Neural progenitor cell (in vitro differentiated cells): ENCODE results near the gene MSI2. TPM values are rescaled to one million over a fixed set of nuclear protein-coding genes. Genes with fewer than 3 reads are reported as not detected.

Experiments
- DNase-seq: peaks from one replicate; pipeline ENCODE4 v3.0.0-alpha.2; 2016; ENCODE audit warnings: low spot score
- H2AFZ ChIP-seq: fragments of 200-600 bp; sonication (generic); replicated peaks from 2 replicates; pipeline ENCODE4 v1.6.1; 2016; ENCODE audit warnings: antibody characterized with exemption
- H3F3A ChIP-seq: fragments of 200-600 bp; sonication (generic); 2 replicates; pipeline ENCODE4 v1.6.1; 2016; ENCODE audit warnings: antibody characterized with exemption, low read depth
- H3K27ac ChIP-seq: fragments of 200-600 bp; sonication (generic); 2 replicates; pipeline ENCODE4 v1.5.1; 2016; ENCODE audit warnings: mild to moderate bottlenecking
- H3K27me3 ChIP-seq: fragments of 200-600 bp; sonication (generic); 2 replicates; pipeline ENCODE4 v1.6.1; 2016; ENCODE audit warnings: mild to moderate bottlenecking, moderate library complexity
- H3K36me3 ChIP-seq: fragments of 200-600 bp; sonication (generic); 2 replicates; pipeline ENCODE4 v1.5.1; 2016
- H3K4me1 ChIP-seq: fragments of 200-600 bp; sonication (generic); 2 replicates; pipeline ENCODE4 v1.6.1; 2016; ENCODE audit warnings: mixed run types
- H3K4me2 ChIP-seq: fragments of 200-600 bp; sonication (generic); 2 replicates; pipeline ENCODE4 v1.6.1; 2016
- H3K4me3 ChIP-seq: fragments of 200-600 bp; sonication (generic); 2 replicates; pipeline ENCODE4 v1.5.1; 2016
- H3K79me2 ChIP-seq: fragments of 200-600 bp; sonication (generic); 2 replicates; pipeline ENCODE4 v1.6.1; 2016; ENCODE audit warnings: low read depth
- H3K9ac ChIP-seq: fragments of 200-600 bp; sonication (generic); 2 replicates; pipeline ENCODE4 v1.6.1; 2016
- H3K9me3 ChIP-seq: fragments of 200-600 bp; sonication (generic); 2 replicates; pipeline ENCODE4 v1.5.1; 2016; ENCODE audit warnings: low read depth
- H4K20me1 ChIP-seq: fragments of 200-600 bp; sonication (generic); 2 replicates; pipeline ENCODE4 v1.6.1; 2016; ENCODE audit warnings: low read depth
- H3K27ac Mint-ChIP-seq: 3 replicates; pipeline ENCODE4 v1.8.0; 2021; ENCODE audit warnings: mixed read lengths
- H3K27me3 Mint-ChIP-seq: 2 replicates; pipeline ENCODE4 v1.8.0; 2022; ENCODE audit warnings: low read depth, mild to moderate bottlenecking, inconsistent platforms, moderate library complexity, mixed read lengths; ENCODE audit not compliant: insufficient read depth
- H3K36me3 Mint-ChIP-seq: 3 replicates; pipeline ENCODE4 v1.8.0; 2021; ENCODE audit warnings: mixed read lengths
- H3K4me1 Mint-ChIP-seq: 3 replicates; pipeline ENCODE4 v1.8.0; 2021; ENCODE audit warnings: mixed read lengths
- H3K4me3 Mint-ChIP-seq: 3 replicates; pipeline ENCODE4 v1.8.0; 2021; ENCODE audit warnings: mild to moderate bottlenecking, moderate library complexity, mixed read lengths
- H3K9me3 Mint-ChIP-seq: 3 replicates; pipeline ENCODE4 v1.8.0; 2020; ENCODE audit warnings: mixed read lengths
- CTCF ChIP-seq: fragments of 200-600 bp; sonication (generic); IDR thresholded peaks from 2 replicates; pipeline ENCODE4 v1.5.1; 2017; ENCODE audit warnings: antibody characterized with exemption, mild to moderate bottlenecking
- EZH2 ChIP-seq: fragments of 200-600 bp; sonication (generic); IDR thresholded peaks from 2 replicates; pipeline ENCODE4 v1.6.1; 2017; ENCODE audit warnings: antibody characterized with exemption, mild to moderate bottlenecking, moderate library complexity
- EZH2phosphoT487 ChIP-seq: fragments of 200-600 bp; sonication (generic); IDR thresholded peaks from 2 replicates; pipeline ENCODE4 v1.6.1; 2017; ENCODE audit warnings: antibody characterized with exemption
- total RNA-seq: library from RNA; depleted of rRNA; stranded (reverse); fragments of >200 nt; gene quantifications from 2 replicates; pipeline ENCODE4 v1.2.3, GENCODE V29; 2015; ENCODE audit warnings: low replicate concordance

The MSI2 gene
- total RNA-seq, 1 donor from 2014 or later = 96.9 TPM

GRCh38 chr17:57269052-57269451 is 12.7 kb downstream of the MSI2 start:
- Mint-ChIP-seq H3K9me3 (no peaks in the 10 kb centered on the region), H3K4me1 (peaks cover 64% of the 10 kb centered on the region), H3K27ac (peak overlapping the region; percentile 41), H3K4me3 (peak overlapping the region; percentile 28), H3K36me3 (peaks cover 55% of the 10 kb centered on the region), H3K27me3 (peaks cover 4% of the 10 kb centered on the region)
- Histone ChIP-seq H3K4me1 (peaks cover 43% of the 10 kb centered on the region), H3K9me3 (no peaks in the 10 kb centered on the region), H2AFZ (no peak overlapping the region), H3F3A (peaks cover 32% of the 10 kb centered on the region), H4K20me1 (peaks cover 99% of the 10 kb centered on the region), H3K27me3 (no peaks in the 10 kb centered on the region), H3K79me2 (peaks cover 100% of the 10 kb centered on the region), H3K36me3 (peaks cover 11% of the 10 kb centered on the region), H3K4me3 (no peak overlapping the region), H3K9ac (no peak overlapping the region), H3K4me2 (no peak overlapping the region), H3K27ac (no peak overlapping the region)
- TF ChIP-seq EZH2 (no peak), CTCF (no peak), EZH2phosphoT487 (no peak)
- no peak for DNase-seq

GRCh38 chr17:57269598-57270255 is 13.4 kb downstream of the MSI2 start:
- TF ChIP-seq CTCF = no peak
- no peak for TF ChIP-seq EZH2
- TF ChIP-seq EZH2phosphoT487 = no peak
- Mint-ChIP-seq H3K4me3 (peak overlapping the region; percentile 14), H3K9me3 (no peaks in the 10 kb centered on the region), H3K27ac (no peak overlapping the region), H3K4me1 (peaks cover 70% of the 10 kb centered on the region), H3K27me3 (peaks cover 4% of the 10 kb centered on the region), H3K36me3 (peaks cover 58% of the 10 kb centered on the region)
- no peaks in the 10 kb centered on the region for H3K27me3 ChIP-seq
- no peaks in the 10 kb centered on the region for H3K9me3 ChIP-seq
- no peak overlapping the region for H2AFZ ChIP-seq
- no peak overlapping the region for H3K27ac ChIP-seq
- no peak for DNase-seq
- no peak overlapping the region for H3K9ac ChIP-seq
- no peak overlapping the region for H3K4me3 ChIP-seq
- H3F3A ChIP-seq = peaks cover 32% of the 10 kb centered on the region
- peaks cover 100% of the 10 kb centered on the region for H3K79me2 ChIP-seq
- H3K4me2 ChIP-seq = no peak overlapping the region
- peaks cover 44% of the 10 kb centered on the region for H3K4me1 ChIP-seq
- H4K20me1 ChIP-seq = peaks cover 99% of the 10 kb centered on the region
- peaks cover 13% of the 10 kb centered on the region for H3K36me3 ChIP-seq

- no peak for TF ChIP-seq EZH2
- TF ChIP-seq EZH2phosphoT487 = no peak
- no peak for TF ChIP-seq CTCF
- Mint-ChIP-seq H3K27me3 (peaks cover 4% of the 10 kb centered on the region), H3K36me3 (peaks cover 58% of the 10 kb centered on the region), H3K27ac (peak overlapping the region; percentile 32), H3K4me1 (peaks cover 78% of the 10 kb centered on the region), H3K9me3 (no peaks in the 10 kb centered on the region), H3K4me3 (peak overlapping the region; percentile 54)
- Histone ChIP-seq H3K79me2 (peaks cover 100% of the 10 kb centered on the region), H3K9me3 (no peaks in the 10 kb centered on the region), H3K27ac (peak overlapping the region; percentile 18), H4K20me1 (peaks cover 99% of the 10 kb centered on the region), H3K36me3 (peaks cover 14% of the 10 kb centered on the region), H3K4me1 (peaks cover 44% of the 10 kb centered on the region), H3K9ac (no peak overlapping the region), H3K4me2 (peak overlapping the region; percentile 46), H3K4me3 (no peak overlapping the region), H3K27me3 (no peaks in the 10 kb centered on the region), H2AFZ (no peak overlapping the region), H3F3A (peaks cover 32% of the 10 kb centered on the region)
- DNase-seq = no peak
Measured at GRCh38 chr17:57270801-57271245, 14.5 kb downstream of the MSI2 start.
